NCI-H82 (cell line): Measurements from ENCODE around the gene ACTBL2.
A peak's percentile ranks its signal among the peaks of the same experiment; 100 is the strongest.
"Not testable (repeated sequence)": the region's sequence is repeated elsewhere in the genome, so short reads cannot be mapped to it uniquely, and the experiment has no call there.

ENCODE experiments used
- DNase-seq: peaks from one replicate; lab custom pipeline; 2025; lab: John Stamatoyannopoulos, UW

ACTBL2 gene

DNA sequence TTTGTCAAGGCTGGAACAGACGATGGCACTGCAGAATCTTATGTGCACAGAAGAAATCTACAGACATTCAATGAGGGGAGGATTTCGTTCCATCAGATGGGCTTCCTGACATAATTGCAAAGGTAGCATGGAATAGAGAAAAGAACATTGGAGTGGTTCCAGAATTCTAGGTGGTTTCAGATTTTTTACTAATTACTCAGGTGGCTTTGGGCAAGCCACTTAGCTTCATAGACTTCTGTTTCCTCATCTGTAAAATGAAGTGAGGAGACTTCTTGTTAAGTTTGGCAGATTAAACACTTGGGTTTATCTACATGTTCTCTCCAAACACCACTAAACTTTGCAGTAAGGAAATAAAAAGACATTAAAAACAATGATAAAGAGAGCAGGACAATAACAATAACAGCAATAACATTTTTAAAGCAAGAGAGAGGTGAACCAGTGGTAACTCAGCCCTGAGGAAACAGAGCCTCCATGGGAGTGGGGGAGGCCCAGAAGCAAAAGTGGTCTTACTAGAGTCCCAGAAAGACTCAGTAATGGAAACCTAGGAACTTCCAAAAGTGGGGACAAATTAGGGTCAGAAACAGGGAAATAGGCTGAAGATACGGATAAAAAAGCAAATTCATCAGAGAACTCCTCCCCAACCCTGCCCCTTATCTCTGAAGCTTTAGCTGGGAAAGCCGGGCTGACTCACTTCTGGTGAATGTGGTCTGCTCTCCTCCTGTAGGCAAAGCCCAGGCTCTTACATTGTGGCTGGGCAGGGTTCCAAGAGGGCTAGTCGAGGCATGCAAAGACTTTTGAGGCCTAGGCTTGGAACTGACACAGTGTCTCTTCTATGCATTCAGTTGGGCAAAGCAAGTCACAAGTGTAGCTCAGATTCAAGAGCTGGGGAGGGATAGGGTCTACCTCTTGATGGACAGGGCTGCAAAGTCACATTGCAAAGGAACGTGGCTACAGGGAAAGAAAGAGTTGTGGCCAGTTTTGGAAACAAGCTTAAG lies 11.8 kb upstream of the ACTBL2 start:
- DNase-seq: no peak

DNA sequence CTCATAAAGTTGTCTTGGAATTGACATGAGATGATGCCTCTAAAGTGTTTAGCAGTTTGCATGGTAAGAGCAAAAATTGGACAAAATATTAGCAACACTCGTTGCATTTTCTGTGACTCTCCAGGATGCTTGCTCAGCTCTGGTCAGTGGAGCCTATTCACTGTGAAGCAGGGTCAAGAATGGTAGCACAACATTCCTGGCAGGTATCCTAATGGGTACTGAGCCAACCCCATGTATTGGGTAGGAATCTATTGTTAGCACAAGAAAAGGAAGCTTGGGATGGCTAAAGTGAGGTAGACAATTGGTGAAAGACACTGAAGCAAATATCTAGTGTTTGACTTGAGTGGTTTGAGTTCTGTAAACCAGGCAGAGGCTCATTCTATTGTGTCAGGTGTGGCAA lies 10.4 kb upstream of the ACTBL2 start:
- no peak for DNase-seq

DNA sequence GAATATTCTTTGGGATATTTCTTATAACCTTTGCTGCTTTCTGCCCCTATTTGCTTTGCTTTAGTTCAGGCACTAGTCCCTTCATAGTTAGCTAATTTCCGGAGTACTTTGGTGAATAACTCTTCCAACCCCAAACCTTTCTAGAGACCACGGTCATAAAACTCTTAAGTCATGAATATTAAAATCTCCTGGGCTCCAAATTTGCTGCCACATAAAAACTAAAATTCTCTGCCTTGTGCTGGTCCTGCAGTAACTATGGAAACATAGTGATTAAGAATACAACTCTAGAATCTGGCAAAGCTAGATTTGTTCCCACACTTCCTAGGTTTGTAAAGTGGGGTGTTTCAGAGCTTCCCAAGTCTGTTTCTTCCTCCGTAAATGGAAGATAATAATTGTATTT lies 10.0 kb upstream of the ACTBL2 start:
- no peak for DNase-seq

DNA sequence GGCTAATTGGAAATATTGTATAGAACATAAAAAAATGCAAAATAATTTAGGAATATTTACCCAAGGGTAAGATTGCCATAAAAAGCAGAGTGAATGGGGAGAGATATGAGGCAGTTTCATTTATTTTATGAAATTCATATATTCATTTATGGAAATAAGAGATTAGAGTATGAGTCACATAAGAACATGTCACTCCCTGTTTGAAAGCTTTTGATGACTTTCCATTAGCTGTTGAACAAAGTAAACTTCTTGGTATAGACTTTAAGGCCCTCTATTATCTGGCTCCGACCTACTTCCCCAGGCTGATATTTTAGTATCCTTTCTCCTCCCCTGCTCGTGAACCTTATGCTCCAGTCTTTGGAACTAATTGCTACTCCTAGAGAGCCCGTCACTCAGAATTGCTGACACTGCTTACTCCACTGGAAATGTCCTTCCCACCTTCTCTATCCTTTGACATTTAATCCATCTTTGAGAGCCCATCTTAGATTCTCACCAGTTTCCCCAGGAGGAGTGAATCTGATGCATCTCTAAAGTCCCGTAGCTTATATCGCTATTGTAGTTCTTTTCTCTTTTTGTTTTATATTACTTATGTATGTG lies 8.9 kb upstream of the ACTBL2 start:
- DNase-seq: no peak

DNA sequence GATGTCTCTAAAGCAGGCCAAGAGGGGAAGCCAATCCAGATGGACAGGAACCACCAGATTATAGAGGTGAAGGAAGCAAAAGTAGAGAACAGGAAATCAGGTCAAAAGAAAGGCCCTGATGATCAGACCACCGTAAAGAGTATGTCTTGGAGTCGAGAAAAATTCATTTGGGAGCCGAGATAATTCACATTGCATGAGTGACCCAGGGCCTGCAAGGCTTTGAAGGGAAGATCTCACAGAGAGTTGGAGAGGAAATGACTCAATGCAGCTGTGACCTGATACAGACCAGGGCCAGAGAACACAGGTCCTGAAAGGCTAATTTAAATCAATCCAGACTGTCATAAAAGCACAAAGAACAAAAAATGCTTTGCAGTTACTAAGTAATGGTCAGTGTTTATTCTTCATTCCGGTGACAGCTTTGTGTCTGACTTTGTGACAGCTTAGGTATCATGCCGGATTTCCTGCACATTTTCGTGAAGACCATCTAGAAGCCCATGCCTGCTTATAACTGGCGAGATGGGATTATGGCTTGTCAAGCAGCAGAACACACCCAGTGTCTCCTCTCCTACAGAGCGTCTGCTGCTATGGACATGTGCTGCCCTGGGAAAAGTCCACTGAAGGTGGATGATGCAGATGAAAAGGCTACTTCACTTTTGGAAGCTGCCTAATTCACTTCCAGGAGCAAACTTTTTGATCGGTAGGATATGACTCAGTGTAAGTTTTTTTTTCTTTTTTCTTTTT lies 5.8 kb upstream of the ACTBL2 start:
- no peak for DNase-seq

DNA sequence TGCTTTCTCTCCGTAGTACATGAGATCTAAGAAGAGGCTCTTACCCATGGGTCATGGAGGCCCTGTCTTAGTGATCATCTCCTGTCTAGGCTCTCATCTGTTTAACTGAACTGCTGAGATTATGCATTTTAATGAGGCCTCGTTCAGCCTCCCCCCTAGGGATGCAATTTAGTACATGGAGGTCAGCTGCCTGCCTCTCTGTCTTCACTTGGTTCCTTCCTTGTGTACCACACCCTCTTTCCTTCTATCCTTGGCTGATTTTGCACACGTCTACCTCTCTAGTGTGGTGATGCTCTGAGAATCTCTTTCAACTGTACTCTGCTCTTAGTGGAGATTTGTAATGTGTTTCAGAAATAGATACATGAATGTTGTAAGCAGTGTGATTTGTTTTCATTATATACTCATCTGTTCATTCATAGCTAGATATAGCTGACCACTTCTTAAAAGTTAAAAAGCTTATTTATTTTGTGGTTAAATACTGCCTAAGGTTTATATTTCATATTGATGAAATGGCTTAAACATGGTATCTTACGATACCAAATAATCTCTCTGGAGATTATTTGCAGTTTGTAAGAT lies 3.5 kb upstream of the ACTBL2 start:
- no peak for DNase-seq

DNA sequence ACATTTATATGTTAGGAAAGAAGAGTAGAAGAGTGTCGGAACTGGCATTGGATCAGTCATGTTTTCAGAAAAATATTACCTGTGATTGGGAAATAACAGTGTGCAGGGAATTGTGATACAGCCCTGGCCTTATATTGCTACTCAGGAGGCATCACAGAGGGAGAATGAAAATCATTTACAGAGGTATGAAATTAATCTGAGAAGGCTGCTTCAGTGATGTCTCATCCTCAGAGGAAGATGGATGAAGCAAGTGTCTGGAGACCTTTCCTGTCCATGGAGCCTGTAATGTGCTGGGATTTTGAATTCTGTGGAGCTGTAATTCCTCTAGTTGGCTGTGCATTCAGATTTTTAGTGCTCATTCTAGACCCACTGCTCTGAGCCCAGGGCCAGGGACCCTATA lies 3.8 kb downstream of the ACTBL2 start:
- no peak for DNase-seq

DNA sequence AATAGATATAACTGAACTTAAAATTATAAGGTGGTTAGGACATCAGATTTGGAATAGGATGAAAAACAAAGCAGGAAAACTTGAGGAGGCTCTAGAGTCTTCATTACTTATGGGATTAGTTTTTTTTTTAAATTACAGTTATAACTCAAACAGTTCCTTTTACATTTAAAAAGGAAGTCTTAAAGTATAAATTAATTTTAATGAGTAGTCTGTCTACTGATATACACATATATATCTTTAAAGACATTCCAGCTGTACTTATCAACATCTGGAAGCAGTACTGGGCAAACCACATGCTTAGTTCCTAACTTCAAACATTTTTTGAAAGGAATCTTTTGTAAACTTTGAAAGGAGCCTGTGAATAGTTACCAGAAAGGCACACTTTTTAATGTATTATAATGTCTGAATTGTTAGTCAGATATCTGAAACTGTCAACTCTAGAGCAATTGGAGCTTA lies 6.0 kb downstream of the ACTBL2 start:
- DNase-seq: no peak

DNA sequence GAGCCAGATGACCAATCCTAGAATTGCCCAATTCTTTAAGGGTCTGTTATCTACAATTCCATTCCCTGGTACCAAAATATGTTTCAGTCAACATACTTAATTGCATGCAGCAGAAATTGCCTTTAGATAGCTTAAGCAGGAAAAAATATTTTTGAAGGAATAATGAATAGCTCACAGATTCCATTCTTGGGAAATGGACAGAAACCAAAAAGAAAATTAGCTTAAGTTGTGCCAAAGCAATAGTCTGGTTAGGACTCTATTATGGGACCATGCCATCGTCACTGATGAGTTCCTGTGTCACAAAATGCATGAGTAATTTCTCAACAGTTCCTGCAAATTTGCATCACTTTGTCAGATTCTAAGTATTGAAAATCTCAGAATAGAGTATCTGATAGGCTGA lies 12.3 kb downstream of the ACTBL2 start:
- no peak for DNase-seq

DNA sequence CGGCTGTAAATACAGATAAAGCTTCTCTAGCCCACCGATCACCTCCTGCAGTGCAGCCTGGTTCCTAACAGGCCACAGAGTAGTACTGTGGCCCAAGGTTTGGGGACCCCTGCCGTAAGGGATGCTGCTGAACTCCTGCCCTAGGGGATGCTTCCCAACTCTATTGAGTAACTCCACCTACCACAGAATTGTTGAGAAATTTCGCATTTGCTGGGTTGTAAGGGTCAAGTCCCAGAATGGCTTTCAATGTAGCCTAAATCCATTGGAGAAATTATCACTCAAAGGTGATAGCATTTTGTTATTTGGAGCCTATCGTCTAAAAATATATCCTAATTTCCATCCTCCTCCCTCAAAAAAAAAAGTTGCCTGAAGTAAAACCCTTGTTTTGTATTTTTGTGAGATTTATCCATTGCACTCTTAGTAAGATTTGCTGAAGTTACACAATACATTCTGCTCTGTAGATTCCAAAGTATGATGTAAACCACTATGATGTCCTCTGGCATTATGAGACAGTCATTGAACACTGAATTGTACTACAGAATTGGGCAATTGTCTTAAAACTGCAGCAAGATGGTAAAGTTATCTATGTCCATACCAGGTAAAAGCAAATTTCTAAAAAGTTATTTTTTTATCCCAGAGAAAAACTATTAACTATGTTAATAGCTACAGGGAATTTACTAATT lies 14.0 kb downstream of the ACTBL2 start:
- no peak for DNase-seq

DNA sequence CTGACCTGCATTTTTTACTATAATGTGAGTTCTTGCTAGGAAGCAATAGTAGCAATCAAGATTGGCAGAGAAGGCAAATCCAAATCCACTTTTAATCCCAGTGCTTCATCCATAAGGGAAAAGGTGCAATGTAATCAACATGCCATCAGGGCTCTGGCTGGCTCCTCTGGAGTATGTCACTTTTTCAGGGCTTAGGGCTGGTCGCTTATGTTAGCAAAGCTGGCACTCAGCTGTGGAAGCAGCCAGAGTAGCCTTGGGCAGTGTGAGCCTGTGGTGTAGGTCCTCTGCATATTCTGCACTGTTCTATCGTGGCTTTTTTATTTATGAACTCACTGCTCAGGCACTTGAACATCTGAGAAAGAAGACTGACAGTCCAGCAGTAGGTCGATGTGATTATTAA lies 16.1 kb downstream of the ACTBL2 start:
- peak; percentile 6 for DNase-seq

DNA sequence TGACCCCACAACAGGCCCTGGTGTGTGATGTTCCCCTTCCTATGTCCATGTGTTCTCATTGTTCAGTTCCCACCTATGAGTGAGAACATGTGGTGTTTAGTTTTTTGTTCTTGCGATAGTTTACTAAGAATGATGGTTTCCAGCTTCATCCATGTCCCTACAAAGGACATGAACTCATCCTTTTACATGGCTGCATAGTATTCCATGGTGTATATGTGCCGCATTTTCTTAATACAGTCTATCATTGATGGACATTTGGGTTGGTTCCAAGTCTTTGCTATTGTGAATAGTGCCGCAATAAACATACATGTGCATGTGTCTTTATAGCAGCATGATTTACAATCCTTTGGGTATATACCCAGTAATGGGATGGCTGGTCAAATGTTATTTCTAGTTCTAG lies 22.6 kb downstream of the ACTBL2 start:
- DNase-seq: not testable (repeated sequence)

DNA sequence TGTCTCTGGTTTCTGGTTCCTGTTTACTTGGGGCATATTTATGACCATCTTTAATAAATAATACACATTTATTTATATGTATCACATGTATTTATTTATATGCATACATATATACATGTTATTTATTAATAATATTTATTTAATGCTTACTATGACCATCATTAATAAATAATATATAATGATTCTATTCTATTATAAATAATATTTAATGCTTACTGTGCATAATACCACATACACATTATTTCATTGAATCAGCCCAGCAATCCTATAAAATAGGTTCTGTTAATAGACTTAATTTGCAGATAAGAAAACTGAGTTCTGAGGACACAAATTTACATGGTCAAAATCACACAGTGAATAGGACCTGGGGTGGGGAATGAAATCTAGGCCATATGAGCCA lies 24.2 kb downstream of the ACTBL2 start:
- no peak for DNase-seq

DNA sequence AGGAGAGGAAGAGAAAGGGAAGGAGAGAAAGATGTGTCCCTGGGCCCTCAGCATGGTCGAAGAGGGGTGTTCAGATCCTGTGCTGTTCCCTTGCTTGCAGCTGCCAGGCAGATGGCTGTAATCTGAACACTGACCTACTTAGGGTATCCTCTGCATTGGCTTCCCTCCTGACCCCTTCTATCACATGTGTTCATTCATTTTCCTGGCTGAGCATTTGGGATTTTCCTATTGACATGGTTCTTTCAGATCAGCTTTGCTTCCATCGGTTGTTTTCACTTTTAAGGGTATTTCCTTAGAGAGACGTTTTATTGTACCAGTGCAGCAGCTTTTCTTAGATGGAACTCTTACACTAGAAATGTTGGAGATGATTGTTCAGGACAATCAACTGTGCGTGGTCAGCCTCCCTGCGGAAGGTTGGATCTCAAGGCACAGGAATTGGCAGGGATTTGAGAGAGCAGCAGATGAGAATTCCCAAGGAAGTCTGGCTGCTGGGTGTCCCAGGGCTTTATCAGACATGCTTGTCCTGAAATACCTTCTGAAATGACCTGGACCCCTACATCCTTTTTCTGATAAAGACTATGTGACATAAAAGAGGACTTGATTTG lies 26.0 kb downstream of the ACTBL2 start:
- peak; percentile 55 for DNase-seq

DNA sequence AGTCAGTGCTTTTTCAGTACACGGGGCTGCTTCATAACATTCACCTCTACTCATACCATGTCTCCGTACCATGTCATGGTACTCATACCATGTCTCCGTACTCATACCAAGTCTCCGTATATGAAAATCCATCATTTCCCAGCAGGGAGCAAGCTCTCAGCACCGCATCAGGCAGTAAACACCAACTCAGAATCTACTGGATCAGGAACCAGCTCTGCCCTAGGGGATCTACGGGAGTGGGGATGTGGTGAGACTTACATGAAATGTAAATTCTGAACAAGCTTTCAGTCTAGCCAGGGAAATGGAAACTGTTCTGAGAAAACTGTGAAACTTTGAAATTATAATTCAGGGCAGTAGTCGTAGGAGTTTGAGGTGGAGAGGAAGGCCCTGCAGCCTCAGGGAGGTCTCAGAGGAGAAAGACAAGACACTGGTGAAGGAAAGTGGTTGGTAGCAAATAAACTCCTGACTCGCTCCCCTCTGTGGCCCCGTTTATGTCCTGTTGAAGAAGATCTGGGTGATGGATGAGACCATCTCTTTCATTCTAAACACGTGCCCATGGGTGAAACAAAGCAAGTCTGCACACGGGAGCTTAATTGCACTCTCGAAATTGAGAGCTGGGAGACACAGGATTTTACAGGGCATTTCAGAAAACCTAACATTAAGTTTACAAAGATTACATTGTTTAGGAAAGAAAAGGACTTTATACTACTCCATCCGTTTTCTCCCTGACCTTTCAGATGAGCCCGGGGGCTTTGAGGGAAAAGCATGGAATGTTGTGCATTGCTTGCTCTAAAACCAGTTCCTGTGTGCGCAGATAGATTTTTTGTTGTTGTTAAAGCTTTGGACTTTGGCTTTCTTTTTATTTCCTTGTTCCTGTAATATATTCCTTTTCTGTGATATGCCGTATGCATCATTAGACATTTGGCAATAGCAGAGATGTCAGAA lies 26.8 kb downstream of the ACTBL2 start:
- DNase-seq: no peak

DNA sequence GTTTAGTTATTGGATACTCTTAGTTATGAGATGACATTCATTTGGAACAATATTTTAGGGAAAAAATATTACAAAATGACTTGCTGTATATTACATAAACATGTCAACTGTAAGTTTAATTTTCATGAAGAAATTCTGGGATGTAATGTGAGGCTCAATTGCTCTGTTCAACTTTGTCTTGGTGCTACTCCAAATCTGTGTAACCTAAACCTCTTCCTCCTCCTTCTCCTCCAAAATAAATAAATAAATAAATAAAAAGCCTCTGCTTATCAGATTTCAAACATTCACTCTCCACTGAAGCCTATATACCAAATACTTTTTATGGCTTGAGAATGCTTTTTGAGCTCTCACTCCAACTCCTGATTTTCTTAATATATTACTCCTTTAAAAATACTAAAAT lies 27.7 kb downstream of the ACTBL2 start:
- DNase-seq: no peak

DNA sequence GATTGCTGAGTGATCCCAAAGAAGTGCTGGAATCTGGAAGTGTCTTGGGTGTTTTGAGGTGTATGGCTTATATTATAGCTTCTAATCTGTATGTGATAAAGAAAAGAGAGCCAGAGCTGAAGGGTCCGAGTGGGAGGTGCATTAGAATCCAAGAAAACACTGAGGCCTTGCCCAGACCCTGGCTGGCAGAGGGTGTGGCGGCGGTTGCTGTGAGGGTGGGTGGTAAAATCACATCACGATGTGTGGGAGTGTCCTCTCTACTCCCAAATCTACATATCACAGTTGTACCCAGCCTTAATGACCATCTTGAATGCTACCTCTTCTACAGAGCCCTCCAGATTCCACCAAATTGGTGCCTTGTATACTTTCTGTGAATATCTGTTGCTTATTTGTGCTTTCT lies 28.9 kb downstream of the ACTBL2 start:
- no peak for DNase-seq

DNA sequence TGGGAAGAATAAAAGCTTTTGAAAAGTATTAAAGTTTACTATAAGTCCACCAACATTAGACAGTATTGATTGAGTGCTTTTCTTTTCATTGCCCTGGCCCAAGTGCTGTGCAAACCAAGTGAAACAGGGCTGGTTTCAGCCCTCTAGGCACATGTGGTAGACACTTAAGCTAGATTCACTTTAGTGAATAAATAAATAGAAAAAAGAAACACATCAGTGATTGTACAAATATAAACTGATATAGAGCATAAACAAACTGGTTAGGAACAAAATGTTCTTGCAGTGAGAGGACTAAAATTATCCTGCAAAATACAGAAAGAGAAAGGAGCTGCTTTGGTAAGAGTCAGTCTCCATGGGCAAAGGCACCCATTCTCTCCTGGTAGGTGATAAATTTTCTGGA lies 29.7 kb downstream of the ACTBL2 start:
- no peak for DNase-seq

DNA sequence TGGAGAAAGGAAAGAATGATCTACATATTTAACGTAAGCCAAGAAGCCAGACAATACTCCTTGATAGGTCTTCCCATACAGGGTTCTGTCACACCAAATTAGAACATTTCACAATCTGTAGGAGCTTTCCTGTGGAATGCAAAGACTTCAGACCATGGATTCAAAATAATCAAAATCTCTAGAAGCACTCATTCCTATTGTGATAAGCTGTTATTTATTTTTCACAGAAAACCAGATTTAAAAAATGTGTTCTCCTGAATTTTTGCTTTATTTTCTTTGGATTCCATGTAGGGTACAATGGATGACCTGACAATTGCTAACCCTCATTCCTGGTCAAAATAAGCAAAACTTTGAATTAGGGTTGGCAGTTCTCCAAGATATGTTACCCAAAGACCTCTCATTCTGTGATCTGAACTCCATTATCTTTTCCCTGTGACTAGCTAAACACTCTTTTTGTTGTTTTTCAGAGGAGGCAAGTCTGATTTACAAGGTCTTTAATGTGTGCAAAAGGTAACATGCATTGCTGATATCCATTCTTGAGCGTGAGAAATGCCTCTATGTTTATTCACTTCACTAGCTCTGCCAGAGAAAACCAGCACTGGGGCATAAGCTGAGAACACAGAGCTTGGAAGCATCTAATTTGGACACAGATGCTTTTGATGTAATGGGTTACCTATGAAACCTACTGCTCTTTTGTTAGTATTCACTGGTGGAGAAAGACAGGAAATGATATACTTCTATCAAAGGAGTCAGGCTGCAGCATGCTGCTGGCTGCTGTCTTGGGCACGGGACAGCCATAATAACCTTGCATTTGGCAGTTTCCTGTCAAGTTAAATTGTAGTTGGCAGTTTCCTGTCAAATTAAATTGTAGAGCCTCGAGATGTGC lies 31.4 kb downstream of the ACTBL2 start:
- DNase-seq: no peak
